Measurements from ENCODE around the gene HID1.
"Not testable (repeated sequence)": the region's sequence is repeated elsewhere in the genome, so short reads cannot be mapped to it uniquely, and the experiment has no call there.

HID1 gene

DNA sequence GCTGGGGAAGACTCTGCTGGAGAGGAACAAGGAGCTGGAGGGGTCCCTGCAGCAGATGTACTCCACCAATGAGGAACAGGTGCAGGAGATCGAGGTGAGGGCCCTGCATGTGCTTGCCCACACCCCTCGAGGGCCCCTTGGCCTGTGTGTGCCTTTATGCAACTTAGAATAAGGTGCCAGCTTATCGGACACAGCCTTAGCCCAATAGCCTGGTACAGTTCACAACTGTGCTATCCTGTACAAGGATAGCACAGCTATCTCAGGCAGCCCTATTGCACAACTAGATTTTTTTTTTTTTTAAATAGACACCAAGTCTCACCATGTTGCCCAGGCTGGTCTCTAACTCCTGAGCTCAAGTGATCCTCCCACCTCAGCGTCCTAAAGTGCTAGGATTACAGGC lies 27.0 kb upstream of the HID1 start:
- FAIRE-seq, result no peak

GRCh38 chr17:74998783-74999182 lies 26.2 kb upstream of the HID1 start:
- FAIRE-seq, result no peak

GRCh38 chr17:74995847-74996246 lies 23.3 kb upstream of the HID1 start:
- no peak for FAIRE-seq

GRCh38 chr17:74994440-74994839 lies 21.9 kb upstream of the HID1 start:
- FAIRE-seq, result no peak

- no peak for FAIRE-seq
These were observed 19.7 kb upstream of the HID1 start for GRCh38 chr17:74992223-74992622.

DNA sequence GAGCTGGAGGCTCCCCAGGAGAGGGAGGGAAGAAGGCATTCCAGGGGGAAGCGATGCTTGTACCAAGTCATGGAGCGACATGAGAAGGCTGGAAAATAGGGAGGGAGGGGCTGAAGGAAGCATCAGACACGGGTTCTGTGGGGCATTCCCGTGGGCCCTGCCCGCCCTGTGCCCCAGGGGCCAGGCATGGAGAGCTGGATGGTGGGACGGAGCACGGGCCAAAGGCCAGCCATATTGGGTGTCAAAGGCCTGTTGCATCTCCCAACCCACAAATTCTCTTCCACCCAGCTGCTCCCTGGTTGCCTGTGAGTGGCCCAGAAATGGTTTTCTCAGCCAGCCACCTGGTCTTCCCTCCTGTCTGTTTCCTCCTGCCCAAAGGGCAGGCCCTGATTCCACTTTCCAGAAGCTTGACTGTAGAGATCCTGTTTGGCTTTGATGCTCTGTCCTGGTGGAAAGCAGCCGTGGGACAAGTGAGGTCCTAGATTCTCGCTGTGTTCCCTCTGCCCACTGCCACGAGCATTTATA lies 18.1 kb upstream of the HID1 start:
- FAIRE-seq, result no peak

DNA sequence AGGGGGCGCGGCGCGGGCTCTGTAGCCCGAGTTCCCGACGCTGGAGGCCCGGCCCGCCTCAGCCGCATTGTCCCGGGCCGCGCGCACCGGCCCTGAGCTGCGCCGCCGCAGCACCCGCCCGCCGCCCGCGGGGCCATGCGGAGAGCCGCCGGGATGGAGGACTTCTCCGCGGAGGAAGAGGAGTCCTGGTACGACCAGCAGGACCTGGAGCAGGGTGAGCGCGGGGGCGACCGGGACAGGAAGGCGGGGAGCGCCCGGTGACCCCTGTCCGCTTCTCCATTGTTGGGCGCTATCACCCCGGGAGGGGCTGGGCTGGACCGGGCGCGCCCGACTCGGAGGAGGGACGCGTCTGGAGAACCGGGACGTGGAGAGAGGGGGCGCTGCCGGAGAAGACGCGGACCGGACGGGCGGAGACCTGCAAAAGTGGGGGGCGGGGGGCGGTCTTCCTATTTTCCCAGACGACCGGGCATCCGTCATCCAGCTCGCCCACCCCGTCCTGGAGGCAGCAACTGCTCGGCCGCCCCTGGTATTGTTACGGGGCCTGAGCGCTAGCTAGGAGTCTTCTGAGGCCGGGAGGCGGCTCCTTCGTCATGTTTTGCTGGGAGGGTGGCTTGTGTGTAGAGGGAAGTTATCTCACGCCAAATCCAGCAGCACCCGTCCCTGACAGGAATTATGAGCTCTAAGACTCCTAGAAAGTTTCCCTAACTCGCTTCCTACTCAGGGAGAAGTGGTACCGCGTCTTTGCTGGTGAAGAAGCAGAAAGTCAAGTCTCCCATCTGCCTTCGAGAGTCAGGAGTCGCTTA lies 15.6 kb upstream of the HID1 start:
- no peak for FAIRE-seq

- FAIRE-seq, result no peak
These were observed 14.9 kb upstream of the HID1 start, which contains the start of gene CDR2L for GRCh38 chr17:74987418-74987908. TSS of gene CDR2L (plus strand) at chr17:74987632. CDS start at chr17:74988044, 412 bp downstream.

GRCh38 chr17:74986206-74986576 lies 13.6 kb upstream of the HID1 start:
- FAIRE-seq, result no peak

DNA sequence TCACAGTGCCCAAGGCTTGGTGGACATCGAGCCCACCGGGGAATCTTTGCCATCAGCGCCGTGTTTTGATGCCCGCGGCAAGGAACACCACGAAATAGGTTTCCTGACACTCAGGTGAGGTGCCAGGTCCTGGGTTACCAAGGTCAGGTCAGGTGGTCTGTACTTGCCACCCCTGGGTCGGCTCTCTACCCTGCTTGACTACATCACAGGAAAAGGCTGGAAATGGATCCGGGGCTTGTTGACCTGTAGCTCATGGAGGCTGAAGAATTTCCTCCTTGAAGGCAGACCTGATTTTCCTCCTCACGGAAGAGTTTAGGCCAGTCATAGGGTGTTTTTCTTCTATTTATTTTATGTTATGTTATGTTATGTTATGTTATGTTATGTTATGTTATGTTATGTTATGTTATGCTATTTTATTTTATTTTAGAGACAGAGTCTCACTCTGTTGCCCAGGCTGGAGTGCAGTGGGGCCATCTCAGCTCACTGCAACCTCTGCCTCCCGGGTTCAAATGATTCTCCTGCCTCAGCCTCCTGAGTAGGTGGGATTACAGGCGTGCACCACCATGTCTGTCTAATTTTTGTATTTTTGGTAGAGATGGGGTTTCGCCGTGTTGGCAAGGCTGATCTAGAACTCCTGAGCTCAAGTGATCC lies 10.2 kb upstream of the HID1 start:
- FAIRE-seq, result not testable (repeated sequence)

- FAIRE-seq, result no peak
These were observed 9.6 kb upstream of the HID1 start for GRCh38 chr17:74981979-74982662.

DNA sequence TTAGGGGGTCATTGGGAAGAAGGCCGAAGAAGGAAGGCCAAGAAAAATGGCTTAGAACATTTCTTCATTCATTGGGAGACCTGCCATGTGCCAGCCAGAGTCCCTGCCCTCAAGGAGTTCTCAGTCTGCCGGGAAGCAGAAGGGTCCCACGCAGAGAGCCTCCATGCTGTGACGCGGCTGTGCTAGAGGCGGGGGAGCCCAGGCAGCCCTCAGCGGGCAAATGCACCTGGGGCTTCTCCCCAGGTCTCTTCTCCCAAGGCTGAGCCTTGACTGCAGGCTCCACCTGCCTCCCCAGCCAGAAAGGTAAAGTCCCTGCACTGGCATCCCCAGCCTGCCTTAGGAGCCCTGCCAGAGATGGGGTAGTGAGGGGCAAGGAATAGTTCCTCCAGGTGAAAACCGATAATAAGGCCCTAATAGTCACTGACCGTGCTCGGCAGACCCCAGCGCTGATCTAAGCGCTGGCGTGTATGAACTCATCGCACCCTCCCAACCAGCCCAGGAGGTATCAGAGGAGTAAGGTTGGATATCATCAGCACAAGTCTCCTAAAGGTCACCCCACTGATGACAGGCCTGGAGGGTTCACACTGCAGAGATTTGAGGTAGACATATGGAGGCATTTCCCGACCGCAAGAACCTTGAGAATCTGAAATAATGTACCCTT lies 8.9 kb upstream of the HID1 start:
- no peak for FAIRE-seq

GRCh38 chr17:74979408-74980146 lies 7.0 kb upstream of the HID1 start:
- FAIRE-seq, result no peak

- no peak for FAIRE-seq
These were observed 5.7 kb upstream of the HID1 start for GRCh38 chr17:74978240-74978639.

DNA sequence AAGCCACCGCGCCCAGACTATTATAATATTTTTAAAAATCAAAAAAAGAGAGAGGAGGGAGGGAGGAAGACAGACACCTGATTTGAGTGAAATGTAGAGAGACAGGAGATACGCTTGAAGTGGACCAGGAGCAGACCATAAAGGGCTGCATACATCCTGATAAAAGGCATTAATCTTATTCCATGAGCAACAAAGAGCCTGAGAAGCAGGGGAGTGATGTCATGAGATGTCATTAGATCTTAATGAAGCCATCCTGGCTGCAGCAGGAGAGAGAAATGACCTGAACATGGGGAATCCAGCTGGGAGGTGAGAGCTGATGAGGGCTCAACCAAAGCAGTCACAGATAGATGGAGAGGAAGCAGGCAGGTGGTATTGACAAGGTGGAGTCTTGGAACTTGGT lies 5.2 kb upstream of the HID1 start:
- no peak for FAIRE-seq

- no peak for FAIRE-seq
These were observed 3.4 kb upstream of the HID1 start for GRCh38 chr17:74975943-74976342.

- no peak for FAIRE-seq
These were observed 392 bp upstream of the HID1 start for GRCh38 chr17:74972973-74973328.

DNA sequence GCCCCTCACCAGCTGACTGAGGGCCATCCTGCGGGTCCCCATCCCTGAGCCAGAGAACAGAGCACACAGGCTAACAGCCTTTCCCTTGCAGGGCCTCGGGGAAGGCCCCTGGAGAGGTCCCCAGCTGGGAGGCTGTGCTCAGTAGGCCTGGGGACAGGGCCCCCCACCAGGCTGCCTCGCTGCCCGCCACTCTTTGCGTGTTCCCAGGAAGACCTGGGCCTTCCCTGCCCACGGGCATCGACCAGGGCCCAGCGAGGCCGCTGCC lies 785 bp downstream of the HID1 start:
- FAIRE-seq, result no peak

GRCh38 chr17:74971069-74971841 lies 1.3 kb downstream of the HID1 start:
- FAIRE-seq, result no peak

- no peak for FAIRE-seq
These were observed 2.2 kb downstream of the HID1 start for GRCh38 chr17:74970395-74970794.

DNA sequence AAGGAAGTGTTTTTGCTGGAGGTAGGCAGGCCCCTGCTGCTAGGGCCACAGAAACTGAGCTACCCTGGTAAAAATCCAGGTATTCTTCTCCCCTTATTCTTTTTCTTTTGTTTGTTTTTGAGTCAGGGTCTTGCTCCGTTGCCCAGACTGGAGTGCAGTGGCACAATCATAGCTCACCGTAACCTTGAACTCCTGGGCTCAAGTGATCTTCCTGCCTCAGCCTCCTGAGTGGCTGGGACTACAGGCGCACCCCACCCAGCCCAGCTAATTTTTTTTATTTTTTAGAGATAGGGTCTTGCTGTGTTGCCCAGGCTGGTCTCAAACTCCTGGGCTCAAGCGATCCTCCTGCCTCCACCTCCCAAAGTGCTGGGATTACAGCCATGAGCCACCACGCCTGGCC lies 3.1 kb downstream of the HID1 start:
- not testable (repeated sequence) for FAIRE-seq

GRCh38 chr17:74968361-74968780 lies 4.2 kb downstream of the HID1 start:
- FAIRE-seq, result no peak
